ENCODE measurements around the gene WFDC10A. TPM values are rescaled to one million over a fixed set of nuclear protein-coding genes. Genes with fewer than 3 reads are reported as not detected.
"Not testable (repeated sequence)": the region's sequence is repeated elsewhere in the genome, so short reads cannot be mapped to it uniquely, and the experiment has no call there.

WFDC10A gene
- not detected for total RNA-seq
- long read RNA-seq, result 0 reads

- peak; percentile 65 to 78 (median 68) for ATAC-seq
- Histone ChIP-seq H3K27ac (no peak within 1 kb of the TSS), H3K4me3 (no peak within 1 kb of the TSS), H3K27me3 (no peaks in the 10 kb centered on the region), H3K4me1 (no peaks in the 10 kb centered on the region), H3K36me3 (no peaks in the 10 kb centered on the region), H3K9me3 (no peaks in the 10 kb centered on the region)
- intact Hi-C loops (cut with DNase I), result no loop called here
- no peak for DNase-seq
- WGBS (ENCODE audit: insufficient coverage, low coverage, low lambda C conversion rate, missing lambda C conversion rate), result 9% methylated on average over 9 of the region's 9 CpGs
- TF ChIP-seq POLR2A (IDR thresholded peaks at IDR 0.05), result no peak
- TF ChIP-seq, protein P1, sequence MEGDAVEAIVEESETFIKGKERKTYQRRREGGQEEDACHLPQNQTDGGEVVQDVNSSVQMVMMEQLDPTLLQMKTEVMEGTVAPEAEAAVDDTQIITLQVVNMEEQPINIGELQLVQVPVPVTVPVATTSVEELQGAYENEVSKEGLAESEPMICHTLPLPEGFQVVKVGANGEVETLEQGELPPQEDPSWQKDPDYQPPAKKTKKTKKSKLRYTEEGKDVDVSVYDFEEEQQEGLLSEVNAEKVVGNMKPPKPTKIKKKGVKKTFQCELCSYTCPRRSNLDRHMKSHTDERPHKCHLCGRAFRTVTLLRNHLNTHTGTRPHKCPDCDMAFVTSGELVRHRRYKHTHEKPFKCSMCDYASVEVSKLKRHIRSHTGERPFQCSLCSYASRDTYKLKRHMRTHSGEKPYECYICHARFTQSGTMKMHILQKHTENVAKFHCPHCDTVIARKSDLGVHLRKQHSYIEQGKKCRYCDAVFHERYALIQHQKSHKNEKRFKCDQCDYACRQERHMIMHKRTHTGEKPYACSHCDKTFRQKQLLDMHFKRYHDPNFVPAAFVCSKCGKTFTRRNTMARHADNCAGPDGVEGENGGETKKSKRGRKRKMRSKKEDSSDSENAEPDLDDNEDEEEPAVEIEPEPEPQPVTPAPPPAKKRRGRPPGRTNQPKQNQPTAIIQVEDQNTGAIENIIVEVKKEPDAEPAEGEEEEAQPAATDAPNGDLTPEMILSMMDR (IDR thresholded peaks at IDR 0.05), result peak; percentile 10 to 62 (median 52)
These were observed at the start of gene WFDC10A for GRCh38 chr20:45629496-45630100. WFDC10A (plus strand) TSS chr20:45629739; CDS start chr20:45629814, 75 bp downstream.

DNA sequence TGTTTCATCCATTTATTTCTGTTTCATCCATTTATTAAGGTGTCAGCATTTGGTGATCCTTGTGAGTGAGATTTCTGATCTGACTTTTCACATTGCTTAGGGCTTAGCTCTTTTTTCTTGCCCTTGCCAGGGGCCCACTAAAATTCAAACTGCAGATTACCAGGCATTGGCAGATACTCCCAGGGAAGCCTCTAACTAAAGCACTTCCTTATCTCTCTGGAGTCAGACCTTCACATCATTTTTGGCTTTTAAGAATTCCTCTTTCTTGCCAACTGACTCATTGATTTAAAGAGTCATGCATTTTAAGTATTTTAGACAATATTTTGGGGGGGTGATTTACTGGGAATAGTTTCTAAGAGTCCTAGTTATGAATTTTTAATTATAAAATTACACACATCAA lies 47.8 kb upstream of the WFDC10A start:
- TF ChIP-seq POLR2A (IDR thresholded peaks at IDR 0.05), result no peak
- TF ChIP-seq, protein P1 (IDR thresholded peaks at IDR 0.05), result no peak
- DNase-seq, result no peak
- no peak for ATAC-seq
- Histone ChIP-seq H3K36me3 (no peaks in the 10 kb centered on the region), H3K4me3 (no peak overlapping the region), H3K4me1 (no peaks in the 10 kb centered on the region), H3K9me3 (no peaks in the 10 kb centered on the region), H3K27me3 (no peaks in the 10 kb centered on the region), H3K27ac (no peak overlapping the region)
- intact Hi-C loops (cut with DNase I), result no loop called here

DNA sequence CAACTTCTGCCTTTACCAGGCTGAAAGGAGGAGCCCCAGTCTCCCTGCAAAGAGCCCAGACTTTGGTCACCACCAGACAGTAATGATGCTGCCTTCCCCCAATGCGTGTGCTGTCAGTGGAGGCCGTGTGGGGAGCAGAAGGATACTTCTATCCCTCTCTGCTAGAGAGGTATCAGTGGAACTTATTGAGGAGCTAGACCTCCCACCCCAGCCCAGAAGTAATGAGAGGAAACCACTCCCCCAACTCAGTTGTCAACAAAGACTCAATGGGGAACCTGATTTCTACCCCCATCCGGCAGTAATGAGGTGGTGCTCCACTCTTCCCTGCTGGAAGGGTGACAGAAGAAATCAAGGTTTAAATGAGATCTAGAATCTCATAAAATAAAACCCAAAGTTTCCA lies 46.0 kb upstream of the WFDC10A start:
- TF ChIP-seq, protein P1 (IDR thresholded peaks at IDR 0.05), result no peak
- no peak for TF ChIP-seq POLR2A (IDR thresholded peaks at IDR 0.05)
- DNase-seq, result no peak
- Histone ChIP-seq H3K27me3 (no peaks in the 10 kb centered on the region), H3K9me3 (no peaks in the 10 kb centered on the region), H3K36me3 (no peaks in the 10 kb centered on the region), H3K4me3 (no peak overlapping the region), H3K27ac (no peak overlapping the region), H3K4me1 (no peaks in the 10 kb centered on the region)
- no peak for ATAC-seq
- WGBS (ENCODE audit: insufficient coverage, low coverage, low lambda C conversion rate, missing lambda C conversion rate), result 23% methylated on average over 3 of the region's 3 CpGs
- intact Hi-C loops (cut with DNase I), result no loop called here

- DNase-seq; H3K36me3 ChIP-seq; H3K4me3 ChIP-seq; intact Hi-C loops (cut with DNase I); H3K27ac ChIP-seq; H3K27me3 ChIP-seq; H3K4me1 ChIP-seq; ATAC-seq; H3K9me3 ChIP-seq: not testable (repeated sequence)
- 49% methylated on average over 5 of the region's 5 CpGs for WGBS (ENCODE audit: insufficient coverage, low coverage, low lambda C conversion rate, missing lambda C conversion rate)
These were observed 45.2 kb upstream of the WFDC10A start for GRCh38 chr20:45584294-45584693.

- ATAC-seq; DNase-seq; H3K9me3 ChIP-seq; H3K36me3 ChIP-seq; H3K27me3 ChIP-seq; H3K4me3 ChIP-seq; intact Hi-C loops (cut with DNase I); H3K4me1 ChIP-seq; H3K27ac ChIP-seq: not testable (repeated sequence)
- 82% methylated on average over 5 of the region's 5 CpGs for WGBS (ENCODE audit: insufficient coverage, low coverage, low lambda C conversion rate, missing lambda C conversion rate)
These were observed 43.6 kb upstream of the WFDC10A start for GRCh38 chr20:45585986-45586385.

- H3K4me1 ChIP-seq, result no peaks in the 10 kb centered on the region
- intact Hi-C loops (cut with DNase I), result no loop called here
- 41% methylated on average over 1 of the region's 2 CpGs for WGBS (ENCODE audit: insufficient coverage, low coverage, low lambda C conversion rate, missing lambda C conversion rate)
- TF ChIP-seq, protein P1 (IDR thresholded peaks at IDR 0.05), result no peak
- no peak for TF ChIP-seq POLR2A (IDR thresholded peaks at IDR 0.05)
- no peaks in the 10 kb centered on the region for H3K36me3 ChIP-seq
- DNase-seq (no peak), ATAC-seq (no peak)
- H3K9me3 ChIP-seq, result no peaks in the 10 kb centered on the region
- no peaks in the 10 kb centered on the region for H3K27me3 ChIP-seq
- H3K27ac ChIP-seq, result no peak overlapping the region
- H3K4me3 ChIP-seq, result no peak overlapping the region
These were observed 40.7 kb upstream of the WFDC10A start for GRCh38 chr20:45588800-45589199.

Data from right lobe of liver (tissue), 6 donors.